Measurements from ENCODE around the gene TXK. TPM values are rescaled to one million over a fixed set of nuclear protein-coding genes. Genes with fewer than 3 reads are reported as not detected.
A peak's percentile ranks its signal among the peaks of the same experiment; 100 is the strongest.
"Not testable (repeated sequence)": the region's sequence is repeated elsewhere in the genome, so short reads cannot be mapped to it uniquely, and the experiment has no call there.

The TXK gene
- 1.0 TPM for total RNA-seq
- long read RNA-seq: 0 reads

DNA sequence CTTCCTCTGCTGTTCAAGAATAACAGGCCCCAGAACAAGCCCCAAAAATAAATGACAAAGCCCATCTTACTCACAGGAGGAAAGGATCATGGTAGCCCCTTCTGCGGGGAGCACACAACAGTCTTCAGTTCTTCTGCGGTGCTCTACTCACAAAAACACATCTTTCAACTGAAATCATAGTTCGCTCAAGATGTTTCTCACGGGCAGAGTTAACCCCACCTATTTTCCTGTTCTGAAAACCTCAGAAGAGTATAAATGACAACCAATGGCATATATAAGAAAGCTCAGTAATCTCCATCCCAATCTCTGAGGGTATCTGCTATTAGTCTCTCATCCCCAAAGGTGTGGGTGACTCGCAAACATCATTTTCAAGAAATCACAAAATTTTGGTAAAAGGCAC is at the start of gene TXK:
Gene TXK (minus strand): TSS at position 170 of the 400 bp plus-strand sequence. CDS start 80 bp downstream, at position 90.
- ATAC-seq (no peak), DNase-seq (ENCODE audit: missing footprints) (no peak)
- intact Hi-C loops (cut with DNase I): no loop called here

DNA sequence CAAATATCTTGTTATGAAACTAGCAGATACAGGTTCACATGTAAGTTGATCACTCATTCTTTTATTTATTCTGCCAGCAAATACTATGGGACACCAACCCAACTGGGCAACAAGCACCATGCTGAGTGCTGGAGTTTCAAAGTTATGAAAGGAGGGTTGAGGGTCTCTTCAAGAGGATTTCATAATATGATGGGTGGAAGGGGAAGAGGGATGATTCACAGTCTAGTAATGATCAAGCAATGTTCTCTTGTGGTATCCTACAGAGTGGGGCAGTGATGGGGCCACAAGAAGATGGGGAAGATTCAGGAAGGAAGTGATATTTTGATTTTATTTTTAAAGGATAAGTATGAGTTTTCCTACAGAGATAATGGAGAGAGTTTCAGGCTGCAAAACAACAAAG is 46.2 kb upstream of the TXK start:
- intact Hi-C loops (cut with DNase I): no loop called here

DNA sequence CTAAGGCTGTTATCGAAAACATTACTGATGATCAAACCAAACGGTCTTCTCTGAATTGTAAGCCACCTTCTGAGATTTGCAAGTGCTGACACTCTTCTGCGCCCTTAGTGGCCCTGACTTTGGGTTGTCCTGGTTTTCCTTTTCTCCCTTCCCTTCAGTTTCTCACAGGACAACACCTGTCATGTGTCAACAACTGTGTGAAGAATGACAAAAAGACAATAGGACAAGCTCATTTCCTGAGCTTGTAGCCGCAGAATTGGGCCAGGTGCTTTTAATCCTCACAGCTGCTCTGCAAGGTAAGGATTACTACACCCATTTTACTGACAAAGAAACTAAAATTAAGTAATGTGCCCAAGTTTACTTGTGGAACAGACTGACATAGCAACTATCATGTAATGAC is 44.9 kb upstream of the TXK start:
- intact Hi-C loops (cut with DNase I): no loop called here
- ATAC-seq (no peak), DNase-seq (ENCODE audit: missing footprints) (no peak)

More for the DNA sequence above, 46.2 kb upstream of the TXK start:
- ATAC-seq (no peak), DNase-seq (ENCODE audit: missing footprints) (no peak)

DNA sequence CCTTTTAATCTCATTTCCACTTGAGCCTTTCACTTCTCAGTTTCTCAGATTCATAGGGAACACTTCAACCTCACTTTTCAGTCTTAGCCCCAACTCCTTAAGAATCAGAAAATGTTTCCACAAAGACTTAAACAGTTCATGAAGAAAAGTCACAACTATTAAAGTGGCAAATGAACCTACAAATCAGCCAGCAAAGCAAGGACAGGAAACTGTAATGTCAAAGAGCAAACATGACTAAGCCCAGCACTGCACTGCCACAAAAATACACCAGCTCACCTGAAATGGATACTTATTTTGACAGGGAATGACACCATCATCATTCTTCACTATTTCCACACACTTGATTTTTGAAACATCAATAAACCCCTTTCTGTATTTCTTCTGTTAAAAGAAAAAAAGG is 41.8 kb upstream of the TXK start:
- DNase-seq (ENCODE audit: missing footprints) (no peak), ATAC-seq (no peak)
- intact Hi-C loops (cut with DNase I): no loop called here

DNA sequence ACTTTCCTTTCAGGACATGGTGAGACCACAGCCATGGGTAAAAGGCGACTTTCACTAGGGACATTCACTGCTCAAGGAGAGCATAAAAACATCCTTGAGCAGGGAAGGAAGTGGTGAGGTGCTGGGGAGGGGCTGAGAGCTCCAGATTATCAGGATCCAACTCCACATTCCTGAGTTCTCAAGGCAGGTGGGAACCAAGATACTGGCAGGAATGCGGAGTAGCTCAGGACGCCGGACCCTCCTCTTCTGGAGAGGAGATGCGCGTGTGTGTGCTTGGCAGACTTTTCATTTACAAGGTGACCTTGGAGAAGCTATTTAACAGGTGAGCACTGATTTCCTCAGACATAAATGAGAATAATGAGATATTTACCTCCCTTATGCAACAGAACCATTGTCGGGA is 41.3 kb upstream of the TXK start:
- intact Hi-C loops (cut with DNase I): no loop called here
- DNase-seq (ENCODE audit: missing footprints) (no peak), ATAC-seq (no peak)

DNA sequence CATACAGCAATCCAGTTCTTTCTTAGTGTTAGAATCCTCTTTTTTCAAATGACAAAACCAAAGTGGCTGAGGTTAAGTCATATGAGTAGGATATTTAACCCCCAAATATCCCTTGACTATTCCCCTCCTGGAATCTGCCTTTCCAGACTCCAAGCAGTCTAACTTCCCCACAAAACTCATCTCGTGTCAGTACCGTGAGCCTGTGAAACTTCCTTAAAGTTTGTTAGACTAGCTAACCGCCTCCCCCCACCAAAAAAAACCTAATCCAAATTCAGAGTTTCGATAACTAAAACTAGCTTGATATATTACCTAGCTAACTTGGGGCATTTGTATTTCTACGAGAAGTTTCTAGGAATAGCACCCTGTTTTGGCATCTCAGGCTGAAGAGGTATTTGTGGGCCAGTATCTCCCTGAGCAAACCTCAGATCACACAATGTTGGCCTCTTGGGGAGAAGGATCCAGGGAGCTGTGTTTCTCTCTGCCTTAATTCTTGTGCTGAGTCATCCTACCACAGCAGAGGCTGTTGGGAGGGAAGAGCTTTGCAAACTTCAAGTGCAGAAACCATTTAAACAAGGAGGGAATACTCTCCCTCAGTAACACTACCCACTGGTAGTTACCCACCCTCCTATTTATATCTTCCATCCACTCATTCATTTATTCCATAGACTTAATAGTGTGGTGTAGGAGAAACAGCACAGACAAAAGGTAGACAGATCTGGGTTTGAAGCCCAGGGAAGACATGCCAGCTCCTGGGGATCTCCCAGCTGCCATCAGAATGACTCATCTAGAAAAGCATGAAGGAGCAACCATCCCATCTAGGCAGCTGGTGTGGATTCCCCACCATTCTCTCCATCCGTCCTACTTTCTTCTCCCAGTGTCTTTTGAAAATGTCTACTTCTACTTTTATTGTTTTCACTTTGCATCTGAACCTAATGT is 39.3 kb upstream of the TXK start:
- peak; percentile 37 for ATAC-seq
- no peak for DNase-seq (ENCODE audit: missing footprints)

DNA sequence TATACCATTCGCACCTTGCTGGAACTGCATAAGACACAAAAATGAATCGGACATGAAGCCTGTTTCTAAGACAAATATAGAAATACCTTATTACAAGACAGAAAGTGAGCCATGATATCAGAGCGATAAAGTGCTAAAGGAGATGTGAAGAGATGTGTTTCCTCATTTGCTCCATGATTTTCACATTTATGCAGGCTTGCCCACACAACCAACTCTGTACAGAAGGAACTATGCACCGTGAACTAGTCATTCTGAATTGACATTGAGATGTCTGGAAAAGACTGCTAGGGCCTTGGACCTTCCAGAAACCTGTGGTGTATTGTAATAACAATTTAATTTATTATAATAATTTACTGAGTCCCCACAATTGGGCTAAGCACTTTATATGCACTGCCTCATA is 38.6 kb upstream of the TXK start:
- DNase-seq (ENCODE audit: missing footprints): no peak
- intact Hi-C loops (cut with DNase I): no loop called here
- no peak for ATAC-seq

More for the DNA sequence above, 39.3 kb upstream of the TXK start:
- intact Hi-C loops (cut with DNase I): no loop called here

DNA sequence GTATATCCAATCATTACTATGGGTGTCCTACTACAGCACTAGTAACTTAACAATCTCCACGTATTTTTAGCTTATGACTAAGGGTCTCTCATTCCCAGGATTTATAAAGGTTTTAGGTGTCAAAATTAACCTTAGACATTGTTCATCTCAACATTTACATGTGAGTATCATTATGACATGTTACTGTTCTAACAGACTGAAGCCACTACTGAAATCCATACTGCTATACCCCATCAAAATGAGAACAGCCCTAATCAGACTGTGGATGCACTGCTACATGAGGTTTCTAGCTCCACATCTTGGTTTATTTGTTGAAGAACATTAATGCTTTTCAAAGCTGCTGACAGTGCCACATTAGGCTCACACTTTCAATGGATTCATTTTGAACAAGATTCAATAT is 35.6 kb upstream of the TXK start:
- intact Hi-C loops (cut with DNase I): no loop called here
- ATAC-seq (no peak), DNase-seq (ENCODE audit: missing footprints) (no peak)

DNA sequence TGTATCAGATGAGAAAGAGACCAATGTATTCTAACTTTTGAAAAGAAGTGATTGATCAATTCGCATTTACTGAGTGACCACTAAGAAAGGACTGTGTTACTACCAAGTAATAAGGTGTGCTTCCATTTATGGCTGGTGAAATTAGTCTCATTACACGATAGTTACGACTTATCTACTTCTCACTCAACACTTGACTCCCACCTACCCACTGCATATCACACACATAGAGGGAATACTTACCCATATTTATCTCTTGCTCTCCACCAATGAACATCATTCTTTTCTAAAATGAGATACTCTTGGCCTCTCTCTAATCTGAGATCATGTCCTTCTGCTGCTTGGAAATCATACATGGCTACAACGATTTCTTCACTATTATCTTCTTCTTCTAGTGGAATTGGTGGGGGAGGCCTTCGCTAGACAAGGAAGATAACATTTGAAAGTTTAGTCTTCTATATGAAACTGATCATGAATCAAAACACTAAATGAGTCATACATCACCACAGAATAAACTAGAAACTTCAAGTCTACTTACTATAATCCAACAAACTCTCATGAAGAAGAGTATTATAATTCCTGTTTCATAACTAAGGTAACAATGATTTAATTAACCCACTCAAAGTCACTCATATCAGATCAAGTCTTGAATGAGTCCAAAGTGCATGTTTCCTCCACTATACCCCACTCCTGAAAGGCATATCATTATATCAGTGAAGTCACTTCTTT is 33.7 kb upstream of the TXK start:
- intact Hi-C loops (cut with DNase I): no loop called here
- ATAC-seq: no peak
- no peak for DNase-seq (ENCODE audit: missing footprints)

DNA sequence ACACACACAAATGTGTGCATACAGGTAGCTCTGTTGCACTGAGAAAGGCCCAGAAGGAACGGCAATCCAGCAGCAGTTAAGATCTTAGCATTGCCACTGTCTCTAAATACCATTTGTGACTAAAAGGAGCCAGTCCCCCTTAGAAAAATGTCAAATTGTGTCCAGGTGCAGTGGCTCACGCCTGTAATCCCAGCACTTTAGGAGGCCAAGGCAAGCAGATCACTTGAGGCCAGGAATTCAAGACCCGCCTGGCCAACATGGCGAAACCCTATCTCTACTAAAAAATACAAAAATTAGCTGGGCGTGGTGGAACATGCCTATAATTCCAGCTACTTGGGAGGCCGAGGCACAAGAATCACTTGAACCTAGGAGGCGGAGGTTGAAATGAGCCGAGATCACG is 30.5 kb upstream of the TXK start:
- DNase-seq (ENCODE audit: missing footprints); ATAC-seq; intact Hi-C loops (cut with DNase I): not testable (repeated sequence)

DNA sequence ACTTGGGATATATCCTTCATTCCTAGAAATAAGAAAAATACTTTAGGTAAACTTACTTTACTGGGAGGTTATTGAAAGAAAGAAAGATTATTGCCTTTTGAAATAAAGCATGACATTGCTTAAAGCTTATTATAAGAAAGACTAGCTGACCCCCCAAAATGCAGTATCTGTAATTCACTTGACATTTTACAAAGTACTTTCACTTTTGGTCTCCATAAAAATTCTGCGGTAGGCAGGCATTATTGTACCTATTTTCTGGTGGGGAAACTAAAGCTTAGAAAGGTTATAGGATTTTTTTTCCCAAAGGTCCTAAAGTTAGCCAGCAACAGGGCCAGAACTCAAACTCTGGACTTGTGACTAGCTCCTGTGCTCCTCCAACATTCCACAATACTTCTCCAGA is 29.7 kb upstream of the TXK start:
- intact Hi-C loops (cut with DNase I): no loop called here
- no peak for DNase-seq (ENCODE audit: missing footprints)

DNA sequence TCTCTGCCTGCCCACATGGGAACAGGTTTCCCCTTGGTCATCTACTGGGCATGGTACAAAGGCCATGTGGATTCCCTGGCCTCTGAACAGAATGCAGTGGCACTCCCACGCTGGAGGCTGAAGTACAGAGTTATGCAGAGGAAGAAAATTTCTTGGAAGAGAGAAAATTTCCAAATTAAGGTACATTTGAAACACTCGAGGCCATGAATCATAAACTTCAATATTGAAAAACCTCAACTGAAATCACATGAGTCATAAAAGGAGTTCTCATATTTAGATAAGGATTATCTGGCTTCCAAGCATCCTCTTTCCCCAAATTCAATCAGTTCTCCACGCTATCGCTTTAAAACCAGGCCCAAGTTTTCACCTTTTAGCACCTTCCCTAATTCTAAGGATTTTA is 28.1 kb upstream of the TXK start:
- intact Hi-C loops (cut with DNase I): no loop called here
- no peak for DNase-seq (ENCODE audit: missing footprints)
- no peak for ATAC-seq

More for the DNA sequence above, 29.7 kb upstream of the TXK start:
- ATAC-seq: no peak

DNA sequence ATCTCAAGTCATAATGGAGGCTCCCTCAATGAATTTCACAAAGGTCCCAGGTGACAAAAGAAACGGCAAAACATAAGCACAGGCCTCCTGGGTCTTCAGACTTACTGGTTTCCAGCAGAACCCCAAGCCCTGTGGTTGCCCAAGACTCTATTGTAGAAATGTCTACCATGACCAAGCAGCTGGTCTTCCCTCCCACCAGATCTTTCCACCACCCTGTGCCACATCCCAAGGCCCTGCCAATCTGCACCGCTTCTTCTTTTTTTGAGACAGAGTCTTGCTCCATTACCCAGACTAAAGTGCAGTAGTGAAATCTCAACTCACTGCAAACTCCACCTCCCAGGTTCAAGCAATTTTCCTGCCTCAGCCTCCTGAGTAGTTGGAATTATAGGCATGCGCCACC is 23.2 kb upstream of the TXK start:
- DNase-seq (ENCODE audit: missing footprints) (no peak), ATAC-seq (no peak)
- intact Hi-C loops (cut with DNase I): no loop called here

DNA sequence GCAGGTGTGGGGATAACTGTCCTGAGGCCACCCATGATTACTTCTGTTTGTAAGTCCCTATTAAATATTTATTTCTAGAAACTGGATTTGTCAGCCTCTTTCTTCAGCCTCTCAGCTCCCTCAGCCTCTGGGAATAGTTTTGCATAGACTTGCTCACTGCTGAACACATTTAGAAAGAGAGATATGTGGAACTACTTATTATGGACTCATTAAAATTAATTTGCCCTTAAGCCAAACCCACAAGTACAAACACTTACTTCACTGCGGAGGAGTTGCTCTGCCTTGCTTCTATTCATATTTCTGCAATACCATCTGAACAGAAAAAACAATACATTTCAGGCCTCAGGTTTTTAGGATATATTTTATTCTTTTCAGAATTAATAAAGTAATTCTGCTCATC is 22.4 kb upstream of the TXK start:
- no peak for ATAC-seq
- intact Hi-C loops (cut with DNase I): no loop called here
- no peak for DNase-seq (ENCODE audit: missing footprints)

DNA sequence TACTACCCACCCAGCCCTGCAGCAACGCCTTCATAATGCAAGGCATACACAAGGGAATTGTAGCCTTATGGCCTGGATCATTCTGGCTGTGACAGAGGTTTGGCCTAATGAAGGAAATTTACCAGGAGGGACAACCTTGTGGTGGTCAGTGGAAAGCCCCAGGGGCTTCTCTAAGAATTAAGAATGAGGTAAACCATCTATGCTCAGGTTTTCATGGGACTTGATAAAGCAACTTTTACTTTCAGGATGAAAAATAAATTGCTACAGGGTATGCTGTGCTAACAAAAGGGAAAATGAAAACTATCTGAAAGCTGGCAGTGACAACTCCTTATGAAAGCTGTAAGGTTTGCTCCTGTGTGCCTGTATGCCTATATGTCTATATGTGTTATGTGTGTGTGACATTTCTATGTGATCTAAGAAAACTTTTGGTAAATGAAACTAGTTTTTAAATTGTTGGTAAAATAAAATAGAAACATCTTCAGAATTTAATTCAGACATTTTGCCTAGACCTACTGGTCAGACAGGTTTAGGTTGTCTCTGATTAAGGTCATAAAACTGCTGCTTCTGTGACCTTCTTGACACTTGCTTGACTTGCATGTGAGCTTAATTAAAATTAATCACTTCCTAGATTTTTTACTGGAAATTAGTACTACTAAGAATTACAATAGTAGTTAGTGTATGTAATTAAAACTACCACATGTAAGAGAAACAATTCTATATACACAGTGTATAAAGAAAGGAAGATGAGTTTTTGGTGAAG is 19.9 kb upstream of the TXK start:
- DNase-seq (ENCODE audit: missing footprints): no peak
- intact Hi-C loops (cut with DNase I): no loop called here
- ATAC-seq: no peak

DNA sequence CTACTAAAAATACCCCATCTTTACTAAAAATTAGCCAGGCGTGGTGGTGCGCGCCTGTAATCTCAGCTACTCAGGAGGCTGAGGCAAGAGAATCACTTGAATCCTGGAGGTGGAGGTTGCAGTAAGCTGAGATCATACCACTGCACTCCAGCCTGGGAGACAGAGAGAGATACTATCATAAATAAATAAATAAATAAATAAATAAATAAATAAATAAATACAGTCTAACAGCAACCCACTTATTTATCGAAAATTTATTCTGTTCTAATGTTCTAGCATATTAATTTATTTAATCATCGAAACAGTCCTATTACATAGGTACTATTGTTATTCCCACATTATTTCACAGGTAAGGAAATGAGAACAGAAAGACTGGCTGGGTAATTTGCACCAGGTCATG is 18.2 kb upstream of the TXK start:
- ATAC-seq: no peak
- DNase-seq (ENCODE audit: missing footprints): no peak
- intact Hi-C loops (cut with DNase I): no loop called here

DNA sequence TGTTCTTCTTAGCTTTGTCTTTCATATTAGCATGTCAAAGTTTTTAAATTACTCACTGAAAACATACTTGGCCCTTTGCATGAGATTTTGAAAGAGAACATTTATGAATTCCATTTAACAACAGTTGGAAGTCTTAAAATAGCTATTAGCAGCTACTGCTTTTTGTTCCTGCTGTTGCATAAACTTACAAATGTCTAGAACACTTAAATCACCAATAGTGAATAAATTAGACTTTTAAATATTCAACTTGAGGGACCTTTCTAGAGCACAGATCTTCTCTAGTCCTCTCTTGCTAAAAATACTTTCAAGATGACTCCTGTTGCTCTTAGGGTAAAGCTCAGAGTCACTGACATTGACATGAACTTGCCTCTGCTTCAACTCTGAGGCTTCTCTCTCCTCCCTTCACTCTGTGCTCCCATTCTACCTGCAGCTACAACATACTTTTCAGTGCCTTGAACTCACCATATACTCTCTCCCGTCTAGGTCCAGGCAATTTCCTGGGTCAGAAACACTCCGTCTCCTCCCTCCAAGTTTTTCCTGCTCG is 15.8 kb upstream of the TXK start:
- DNase-seq (ENCODE audit: missing footprints) (no peak), ATAC-seq (no peak)
- intact Hi-C loops (cut with DNase I): no loop called here

DNA sequence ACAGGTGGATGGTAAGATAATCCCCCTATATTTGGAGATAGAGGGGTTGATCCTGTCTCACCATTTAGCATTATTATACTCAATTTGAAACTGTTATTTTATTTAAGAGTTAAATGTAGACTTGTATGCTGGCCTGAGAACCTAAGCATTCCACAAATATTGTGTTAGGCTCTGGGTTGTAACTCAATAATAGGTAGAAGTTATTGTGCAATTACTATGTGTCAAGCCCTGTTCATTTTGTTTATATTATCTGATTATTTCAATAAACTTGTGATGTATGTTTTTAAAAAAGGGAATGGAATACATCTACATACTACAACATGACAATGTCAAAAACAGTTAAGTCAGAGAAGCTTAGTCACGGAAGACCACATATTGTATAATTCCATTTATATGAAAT is 13.6 kb upstream of the TXK start:
- ATAC-seq (no peak), DNase-seq (ENCODE audit: missing footprints) (no peak)
- intact Hi-C loops (cut with DNase I): no loop called here

DNA sequence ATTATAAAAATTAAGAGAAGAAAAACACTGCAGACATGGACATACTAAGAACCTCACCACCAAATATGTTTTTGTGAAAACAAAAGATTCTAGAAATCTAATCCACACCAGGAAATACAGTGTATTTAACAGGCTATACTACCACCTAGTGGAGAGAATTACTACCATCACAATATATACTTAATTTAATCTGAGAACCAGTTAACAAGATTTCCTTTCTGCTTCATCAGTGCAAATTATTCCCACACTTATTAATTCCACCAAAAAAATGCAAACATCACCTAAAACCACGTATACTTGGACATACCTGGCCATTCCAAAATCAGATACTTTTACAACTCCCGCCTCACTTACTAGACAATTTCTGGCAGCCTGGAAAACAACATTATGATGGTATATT is 7.0 kb upstream of the TXK start:
- DNase-seq (ENCODE audit: missing footprints): no peak
- no peak for ATAC-seq
- intact Hi-C loops (cut with DNase I): no loop called here
